Measurements from ENCODE around the gene CEBPE.

Gene CEBPE

DNA sequence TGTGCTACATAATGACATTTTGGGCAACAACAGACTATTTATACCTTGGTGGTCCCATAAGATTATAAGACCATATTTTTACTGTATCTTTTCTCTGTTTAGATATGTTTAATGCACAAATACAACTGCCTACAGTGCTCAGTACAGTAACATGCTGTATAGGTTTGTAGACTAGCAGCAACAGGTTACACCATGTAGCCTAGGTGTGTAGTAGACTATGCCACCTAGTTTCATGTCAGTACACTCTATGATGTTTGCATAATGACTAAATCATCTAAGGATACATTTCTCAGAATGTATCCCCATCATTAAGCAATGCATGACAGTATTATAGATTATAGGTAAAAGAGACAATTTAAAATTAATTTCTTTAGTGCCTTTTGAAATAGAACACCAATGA lies 30.7 kb upstream of the CEBPE start:
- TF ChIP-seq, protein P1, sequence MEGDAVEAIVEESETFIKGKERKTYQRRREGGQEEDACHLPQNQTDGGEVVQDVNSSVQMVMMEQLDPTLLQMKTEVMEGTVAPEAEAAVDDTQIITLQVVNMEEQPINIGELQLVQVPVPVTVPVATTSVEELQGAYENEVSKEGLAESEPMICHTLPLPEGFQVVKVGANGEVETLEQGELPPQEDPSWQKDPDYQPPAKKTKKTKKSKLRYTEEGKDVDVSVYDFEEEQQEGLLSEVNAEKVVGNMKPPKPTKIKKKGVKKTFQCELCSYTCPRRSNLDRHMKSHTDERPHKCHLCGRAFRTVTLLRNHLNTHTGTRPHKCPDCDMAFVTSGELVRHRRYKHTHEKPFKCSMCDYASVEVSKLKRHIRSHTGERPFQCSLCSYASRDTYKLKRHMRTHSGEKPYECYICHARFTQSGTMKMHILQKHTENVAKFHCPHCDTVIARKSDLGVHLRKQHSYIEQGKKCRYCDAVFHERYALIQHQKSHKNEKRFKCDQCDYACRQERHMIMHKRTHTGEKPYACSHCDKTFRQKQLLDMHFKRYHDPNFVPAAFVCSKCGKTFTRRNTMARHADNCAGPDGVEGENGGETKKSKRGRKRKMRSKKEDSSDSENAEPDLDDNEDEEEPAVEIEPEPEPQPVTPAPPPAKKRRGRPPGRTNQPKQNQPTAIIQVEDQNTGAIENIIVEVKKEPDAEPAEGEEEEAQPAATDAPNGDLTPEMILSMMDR (IDR thresholded peaks at IDR 0.05): no peak

DNA sequence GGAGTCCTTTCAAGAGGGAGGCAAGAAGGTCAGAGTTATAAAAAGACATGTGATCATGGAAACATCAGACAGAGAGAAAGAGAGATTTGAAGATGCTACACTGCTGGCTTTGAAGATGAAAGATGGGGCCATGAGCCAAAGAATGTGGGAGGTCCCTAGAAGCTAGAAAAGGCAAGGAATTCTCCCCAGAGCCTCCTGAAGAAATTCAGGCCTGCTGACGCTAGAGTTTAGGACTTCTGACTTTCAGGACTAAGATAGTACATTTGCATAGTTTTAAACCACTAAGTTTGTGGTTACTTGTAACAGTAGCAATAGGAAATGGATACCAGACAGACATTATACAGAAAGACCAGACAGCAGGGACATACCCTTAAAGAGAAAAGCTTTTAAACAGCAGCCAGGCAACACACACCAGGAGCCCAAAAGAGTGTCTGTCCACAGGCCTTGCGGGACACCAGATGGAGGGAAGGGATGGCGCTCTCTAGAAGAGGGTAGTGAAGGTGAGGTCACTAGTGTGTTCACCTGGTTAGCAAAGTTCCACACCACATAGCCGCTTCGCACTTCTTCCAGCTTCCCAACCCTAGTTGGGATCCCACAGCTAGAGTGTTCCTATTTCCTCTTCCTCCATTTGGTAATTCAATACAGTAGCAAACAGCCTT lies 29.7 kb upstream of the CEBPE start:
- TF ChIP-seq, protein P1 (IDR thresholded peaks at IDR 0.05): no peak

DNA sequence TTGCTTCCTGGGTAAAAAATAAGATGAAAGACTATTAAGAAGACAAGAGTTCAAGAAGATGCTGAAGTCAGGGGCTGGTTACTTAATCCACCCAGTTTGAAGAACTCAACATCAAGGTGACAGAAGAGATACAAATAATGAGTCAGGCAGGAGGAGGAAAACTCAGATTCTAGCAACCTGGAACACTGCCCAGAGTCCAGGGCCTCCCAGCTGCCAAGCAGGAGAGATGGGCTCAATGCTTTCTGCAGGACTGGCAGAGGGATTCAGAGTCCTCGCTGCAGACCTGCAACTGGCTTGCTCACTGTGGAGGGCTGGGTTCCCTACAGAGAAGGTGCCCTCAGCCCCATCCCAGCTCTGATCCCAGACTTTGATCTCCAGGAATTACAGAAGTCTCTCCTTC lies 28.6 kb upstream of the CEBPE start:
- TF ChIP-seq, protein P1 (IDR thresholded peaks at IDR 0.05): no peak

DNA sequence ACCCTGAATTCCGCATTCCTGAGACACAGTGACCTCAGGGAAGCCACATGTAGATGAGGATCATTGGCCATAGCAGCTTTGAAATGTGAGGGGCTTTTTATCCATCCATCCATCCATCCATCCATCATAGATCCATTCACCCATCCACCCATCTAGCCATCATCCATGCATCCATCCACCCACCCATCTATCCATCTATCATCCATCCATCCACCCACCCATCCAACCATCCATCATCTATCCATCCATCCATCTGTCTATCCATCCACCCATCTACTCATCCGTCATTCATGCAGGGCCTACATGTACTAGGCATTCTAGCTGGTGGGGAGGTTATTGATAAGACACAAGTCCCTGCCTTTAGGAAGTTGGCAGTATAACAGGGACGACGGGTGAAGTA lies 27.9 kb upstream of the CEBPE start:
- TF ChIP-seq, protein P1 (IDR thresholded peaks at IDR 0.05): no peak

DNA sequence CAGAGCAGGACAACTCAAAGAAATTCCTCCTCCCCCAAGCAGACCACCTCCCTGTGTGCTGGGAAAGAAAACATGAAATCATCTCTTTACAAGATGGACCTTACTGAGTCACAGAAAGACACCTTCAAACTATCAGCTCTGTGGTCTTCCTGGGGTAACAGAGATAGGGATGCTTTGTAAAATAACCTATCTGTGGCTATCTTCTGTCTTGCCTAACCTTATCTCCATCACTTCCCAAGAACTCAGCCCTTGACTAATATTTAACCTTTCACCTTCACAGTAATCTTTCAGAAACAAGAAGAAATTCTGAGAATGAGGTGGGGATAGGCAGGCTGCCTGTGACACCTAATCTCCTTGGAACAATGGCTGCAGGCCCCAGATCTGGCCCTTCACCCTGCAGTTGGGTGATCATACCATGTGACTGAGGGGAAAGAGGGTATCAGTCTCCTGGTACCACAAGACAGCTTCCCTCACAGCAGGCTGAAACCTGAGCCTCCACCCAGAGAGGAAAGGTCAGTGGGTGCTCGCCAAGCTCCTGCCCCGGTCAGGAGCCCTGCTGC lies 27.4 kb upstream of the CEBPE start:
- TF ChIP-seq, protein P1 (IDR thresholded peaks at IDR 0.05): no peak

DNA sequence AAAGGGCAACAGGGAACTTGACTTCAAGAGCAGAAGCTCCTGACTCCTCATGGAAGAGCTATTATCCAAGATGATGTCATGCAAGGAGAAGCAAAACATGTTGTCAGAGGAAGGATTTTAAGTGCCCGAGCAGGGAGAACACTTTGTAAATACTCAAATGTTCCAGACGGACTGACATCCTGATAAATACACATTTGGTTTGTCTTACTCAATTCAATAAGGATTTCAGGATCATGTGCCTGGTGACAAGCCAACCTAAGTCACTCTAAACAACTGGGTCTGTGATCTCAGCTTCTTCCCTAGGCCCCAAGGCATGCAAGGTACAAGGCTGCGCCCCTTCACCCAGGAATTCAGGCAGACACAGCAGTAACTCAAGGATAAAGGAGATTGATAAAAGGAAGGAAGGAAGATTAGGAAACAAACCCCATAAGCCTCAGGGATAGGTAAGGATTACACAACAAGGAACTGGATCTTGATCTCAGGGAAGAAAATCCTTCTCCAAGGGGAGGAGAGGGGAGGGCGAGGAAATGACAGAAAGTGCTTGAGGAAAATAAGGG lies 26.8 kb upstream of the CEBPE start:
- TF ChIP-seq, protein P1 (IDR thresholded peaks at IDR 0.05): no peak

DNA sequence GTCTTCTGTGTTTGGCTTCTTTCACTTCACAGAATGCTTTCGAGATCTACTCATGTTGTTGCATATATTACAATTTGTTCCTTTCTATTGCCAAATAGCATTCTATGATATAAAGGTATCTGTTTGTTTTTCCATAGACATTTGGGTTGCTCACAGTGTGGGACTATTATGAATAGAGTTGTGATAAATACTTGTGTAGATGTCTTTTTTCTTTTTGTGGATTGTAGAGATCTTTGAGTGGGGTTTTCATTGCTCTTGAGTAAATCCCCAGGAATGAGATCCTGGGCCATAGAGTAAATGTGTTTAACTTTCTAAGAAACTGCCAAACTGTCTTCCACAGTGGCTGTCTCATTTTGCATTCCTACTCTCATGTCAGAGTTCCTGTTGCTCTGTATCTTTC lies 24.9 kb upstream of the CEBPE start:
- TF ChIP-seq, protein P1 (IDR thresholded peaks at IDR 0.05): no peak
